HUES6 (cell line): ENCODE measurements around the gene SPO11.

Source experiments
- H3K27ac ChIP-seq: 2 replicates; pipeline ENCODE4 v1.7.0; 2013; ENCODE audit warnings: low read depth, mild to moderate bottlenecking, low read length, inconsistent platforms
- H3K27me3 ChIP-seq: 2 replicates; pipeline ENCODE4 v1.6.1; 2013; ENCODE audit warnings: low read length; ENCODE audit not compliant: control insufficient read depth, insufficient read depth
- H3K36me3 ChIP-seq: 2 replicates; pipeline ENCODE4 v1.6.1; 2013; ENCODE audit warnings: low read length; ENCODE audit not compliant: control insufficient read depth, insufficient read depth
- H3K4me1 ChIP-seq: 2 replicates; pipeline ENCODE4 v1.6.1; 2013; ENCODE audit warnings: low read length; ENCODE audit not compliant: control insufficient read depth, insufficient read depth
- H3K4me3 ChIP-seq: 2 replicates; pipeline ENCODE4 v1.5.1; 2013; ENCODE audit warnings: low read depth, low read length
- H3K9ac ChIP-seq: one replicate; pipeline ENCODE4 v1.6.1; 2013; ENCODE audit warnings: mild to moderate bottlenecking, low read length
- H3K9me3 ChIP-seq: 2 replicates; pipeline ENCODE4 v1.6.1; 2013; ENCODE audit warnings: low read depth, low read length; ENCODE audit not compliant: control insufficient read depth, insufficient read depth

The SPO11 gene

GRCh38 chr20:57386762-57387161 lies 57.2 kb downstream of the SPO11 start:
- no peaks in the 10 kb centered on the region for H3K27me3 ChIP-seq
- H3K4me3 ChIP-seq: no peak overlapping the region
- no peak overlapping the region for H3K9ac ChIP-seq
- no peaks in the 10 kb centered on the region for H3K9me3 ChIP-seq
- H3K4me1 ChIP-seq: peaks cover 16% of the 10 kb centered on the region
- no peak overlapping the region for H3K27ac ChIP-seq
- H3K36me3 ChIP-seq: peaks cover 8% of the 10 kb centered on the region; the same call in 1 of the 2 replicates

GRCh38 chr20:57387463-57387862 lies 57.9 kb downstream of the SPO11 start:
- Histone ChIP-seq H3K9me3 (no peaks in the 10 kb centered on the region), H3K27me3 (no peaks in the 10 kb centered on the region), H3K27ac (no peak overlapping the region), H3K9ac (no peak overlapping the region), H3K4me3 (no peak overlapping the region), H3K36me3 (peaks cover 8% of the 10 kb centered on the region; the same call in 1 of the 2 replicates), H3K4me1 (peaks cover 21% of the 10 kb centered on the region)

- Histone ChIP-seq H3K27me3 (no peaks in the 10 kb centered on the region), H3K9me3 (no peaks in the 10 kb centered on the region), H3K9ac (no peak overlapping the region)
Observed at GRCh38 chr20:57387945-57388371, 58.4 kb downstream of the SPO11 start.

GRCh38 chr20:57388953-57389694 lies 59.5 kb downstream of the SPO11 start:
- Histone ChIP-seq H3K27me3 (no peaks in the 10 kb centered on the region), H3K9me3 (no peaks in the 10 kb centered on the region), H3K4me1 (peaks cover 36% of the 10 kb centered on the region), H3K36me3 (peaks cover 24% of the 10 kb centered on the region), H3K4me3 (peak overlapping the region; percentile 65), H3K27ac (peak overlapping the region; percentile 23; the same call in 1 of the 2 replicates), H3K9ac (peak overlapping the region; percentile 80)

More at GRCh38 chr20:57387945-57388371, 58.4 kb downstream of the SPO11 start:
- Histone ChIP-seq H3K4me1 (peaks cover 26% of the 10 kb centered on the region), H3K4me3 (no peak overlapping the region), H3K36me3 (peaks cover 13% of the 10 kb centered on the region), H3K27ac (no peak overlapping the region)

- Histone ChIP-seq H3K4me3 (peak overlapping the region; percentile 65), H3K27me3 (no peaks in the 10 kb centered on the region), H3K4me1 (peaks cover 39% of the 10 kb centered on the region), H3K27ac (peak overlapping the region; percentile 42; the same call in 1 of the 2 replicates), H3K36me3 (peaks cover 24% of the 10 kb centered on the region), H3K9ac (peak overlapping the region; percentile 80), H3K9me3 (no peaks in the 10 kb centered on the region)
Observed at GRCh38 chr20:57389695-57390603, 60.3 kb downstream of the SPO11 start.

- Histone ChIP-seq H3K27ac (peak within 1 kb of the TSS; percentile 62; the same call in 1 of the 2 replicates), H3K9me3 (no peaks in the 10 kb centered on the region), H3K27me3 (no peaks in the 10 kb centered on the region), H3K4me1 (peaks cover 48% of the 10 kb centered on the region), H3K36me3 (peaks cover 26% of the 10 kb centered on the region), H3K4me3 (peak within 1 kb of the TSS; percentile 88), H3K9ac (peak within 1 kb of the TSS; percentile 83)
Observed at GRCh38 chr20:57390604-57391438, 61.2 kb downstream of the SPO11 start, which contains the start of gene RBM38. Gene RBM38 (plus strand): TSS chr20:57391396. CDS start chr20:57391582, 186 bp downstream.

- Histone ChIP-seq H3K4me1 (peaks cover 49% of the 10 kb centered on the region), H3K9me3 (no peaks in the 10 kb centered on the region), H3K36me3 (peaks cover 34% of the 10 kb centered on the region), H3K27me3 (no peaks in the 10 kb centered on the region), H3K27ac (no peak overlapping the region), H3K9ac (peak overlapping the region; percentile 83), H3K4me3 (peak overlapping the region; percentile 88)
Observed at GRCh38 chr20:57391439-57392301, 62.1 kb downstream of the SPO11 start.

GRCh38 chr20:57392512-57393271 lies 63.1 kb downstream of the SPO11 start:
- Histone ChIP-seq H3K4me1 (peaks cover 53% of the 10 kb centered on the region), H3K4me3 (peak overlapping the region; percentile 88), H3K9ac (peak overlapping the region; percentile 69), H3K9me3 (no peaks in the 10 kb centered on the region), H3K27me3 (no peaks in the 10 kb centered on the region), H3K27ac (no peak overlapping the region), H3K36me3 (peaks cover 45% of the 10 kb centered on the region)
